Glutamatergic neuron (in vitro differentiated cells): Measurements from ENCODE around the gene RABL6. TPM values are rescaled to one million over a fixed set of nuclear protein-coding genes. Genes with fewer than 3 reads are reported as not detected.
A peak's percentile ranks its signal among the peaks of the same experiment; 100 is the strongest.

Experiments used
- DNase-seq: peaks from one replicate; pipeline ENCODE4 v3.0.0; 2022
- H3K27ac Mint-ChIP-seq: one replicate; pipeline ENCODE4 v1.8.0; 2020; ENCODE audit warnings: mild to moderate bottlenecking, mixed read lengths, inconsistent platforms; ENCODE audit not compliant: unreplicated experiment
- H3K27me3 Mint-ChIP-seq: one replicate; pipeline ENCODE4 v1.8.0; 2020; ENCODE audit warnings: mild to moderate bottlenecking, moderate library complexity, mixed read lengths, inconsistent platforms; ENCODE audit not compliant: unreplicated experiment
- H3K36me3 Mint-ChIP-seq: one replicate; pipeline ENCODE4 v1.8.0; 2020; ENCODE audit warnings: mild to moderate bottlenecking, mixed read lengths, inconsistent platforms; ENCODE audit not compliant: unreplicated experiment
- H3K4me1 Mint-ChIP-seq: one replicate; pipeline ENCODE4 v1.8.0; 2020; ENCODE audit warnings: mild to moderate bottlenecking, low read depth, mixed read lengths, inconsistent platforms; ENCODE audit not compliant: unreplicated experiment
- H3K4me3 Mint-ChIP-seq: one replicate; pipeline ENCODE4 v1.8.0; 2020; ENCODE audit warnings: mild to moderate bottlenecking, mixed read lengths, inconsistent platforms; ENCODE audit not compliant: unreplicated experiment
- H3K9me3 Mint-ChIP-seq: one replicate; pipeline ENCODE4 v1.8.0; 2020; ENCODE audit warnings: mild to moderate bottlenecking, moderate library complexity, mixed read lengths, inconsistent platforms; ENCODE audit not compliant: unreplicated experiment
- CTCF ChIP-seq: fragments of 200-600 bp; sonication (generic); IDR thresholded peaks from one replicate; pipeline ENCODE4 v1.5.0; 2021; ENCODE audit not compliant: partially characterized antibody, unreplicated experiment
- total RNA-seq: library from RNA; stranded (reverse); fragmentation: NEBNext Ultra II Directional; extraction: Animal tissue kit (Norgen Biotek cat#: 25700); gene quantifications from one replicate; pipeline ENCODE4 v1.2.1, GENCODE V29; 2021; ENCODE audit not compliant: unreplicated experiment

Gene RABL6
- total RNA-seq, 1 donor from 2014 or later = 149 TPM

- TF ChIP-seq CTCF = no peak
- H3K27ac Mint-ChIP-seq = peak overlapping the region; percentile 73
Observed at GRCh38 chr9:136860529-136860928, 52.8 kb downstream of the RABL6 start.

GRCh38 chr9:136860933-136861873 lies 53.5 kb downstream of the RABL6 start:
- H3K9me3 Mint-ChIP-seq = peaks cover 9% of the 10 kb centered on the region
- H3K36me3 Mint-ChIP-seq = no peaks in the 10 kb centered on the region
- H3K4me1 Mint-ChIP-seq = peaks cover 5% of the 10 kb centered on the region
- no peak overlapping the region for H3K27ac Mint-ChIP-seq
- no peak overlapping the region for H3K4me3 Mint-ChIP-seq
- DNase-seq = no peak
- H3K27me3 Mint-ChIP-seq = no peaks in the 10 kb centered on the region
- TF ChIP-seq CTCF = no peak

More at GRCh38 chr9:136860529-136860928, 52.8 kb downstream of the RABL6 start:
- DNase-seq = peak; percentile 11
- peaks cover 9% of the 10 kb centered on the region for H3K9me3 Mint-ChIP-seq
- no peaks in the 10 kb centered on the region for H3K27me3 Mint-ChIP-seq
- no peaks in the 10 kb centered on the region for H3K36me3 Mint-ChIP-seq
- peaks cover 5% of the 10 kb centered on the region for H3K4me1 Mint-ChIP-seq
- H3K4me3 Mint-ChIP-seq = no peak overlapping the region

- peaks cover 9% of the 10 kb centered on the region for H3K9me3 Mint-ChIP-seq
- peaks cover 5% of the 10 kb centered on the region for H3K4me1 Mint-ChIP-seq
- TF ChIP-seq CTCF = no peak
- no peak overlapping the region for H3K27ac Mint-ChIP-seq
- no peak overlapping the region for H3K4me3 Mint-ChIP-seq
- no peak for DNase-seq
- no peaks in the 10 kb centered on the region for H3K36me3 Mint-ChIP-seq
- no peaks in the 10 kb centered on the region for H3K27me3 Mint-ChIP-seq
Observed at GRCh38 chr9:136861874-136862457, 54.2 kb downstream of the RABL6 start.

GRCh38 chr9:136862849-136863622 lies 55.3 kb downstream of the RABL6 start:
- TF ChIP-seq CTCF = no peak

More at GRCh38 chr9:136862849-136863622, 55.3 kb downstream of the RABL6 start:
- DNase-seq = no peak
- H3K4me3 Mint-ChIP-seq = no peak overlapping the region
- peaks cover 5% of the 10 kb centered on the region for H3K4me1 Mint-ChIP-seq
- peaks cover 9% of the 10 kb centered on the region for H3K9me3 Mint-ChIP-seq
- peaks cover 5% of the 10 kb centered on the region for H3K36me3 Mint-ChIP-seq
- H3K27ac Mint-ChIP-seq = no peak overlapping the region
- H3K27me3 Mint-ChIP-seq = no peaks in the 10 kb centered on the region
